Mesenchymal stem cell (in vitro differentiated cells and primary cell): ENCODE data around the gene P4HA2.

Experiments used
- DNase-seq: peaks from one replicate; pipeline ENCODE4 v3.0.0-alpha.2; 2013
- H2AFZ ChIP-seq: one replicate; pipeline ENCODE4 v1.6.1; 2013; ENCODE audit warnings: low read depth, mild to moderate bottlenecking, control low read depth, inconsistent platforms, low read length, moderate library complexity
- H2AK5ac ChIP-seq: 2 replicates; pipeline ENCODE4 v1.6.1; 2013; ENCODE audit warnings: low read length, moderate library complexity, mild to moderate bottlenecking, inconsistent platforms; ENCODE audit not compliant: severe bottlenecking
- H2BK120ac ChIP-seq: one replicate; pipeline ENCODE4 v1.6.1; 2013; ENCODE audit warnings: low read depth, mild to moderate bottlenecking, inconsistent platforms, low read length, moderate library complexity
- H2BK12ac ChIP-seq, 2 experiments: one replicate each; pipeline ENCODE4 v1.6.1; 2013; ENCODE audit warnings: inconsistent platforms in 2 of 2, low read length in 2 of 2, mild to moderate bottlenecking in 2 of 2, moderate library complexity in 2 of 2, control low read depth in 1 of 2
- H2BK15ac ChIP-seq: one replicate; pipeline ENCODE4 v1.6.1; 2013; ENCODE audit warnings: mild to moderate bottlenecking, low read depth, inconsistent platforms; ENCODE audit not compliant: poor library complexity, severe bottlenecking
- H2BK5ac ChIP-seq: 2 replicates; pipeline ENCODE4 v1.6.1; 2013; ENCODE audit warnings: low read depth, mild to moderate bottlenecking, low read length, control low read depth, inconsistent platforms; ENCODE audit not compliant: poor library complexity, severe bottlenecking
- H3K14ac ChIP-seq, 2 experiments: one replicate each; pipeline ENCODE4 v1.6.1; 2013; ENCODE audit warnings: inconsistent platforms in 2 of 2, low read length in 2 of 2, control low read depth in 1 of 2, mild to moderate bottlenecking in 1 of 2, moderate library complexity in 1 of 2
- H3K18ac ChIP-seq, 2 experiments: one replicate each; pipeline ENCODE4 v1.6.1; 2013; ENCODE audit warnings: inconsistent platforms in 2 of 2, low read length in 2 of 2, control low read depth in 1 of 2, low read depth in 1 of 2, mild to moderate bottlenecking in 1 of 2
- H3K23ac ChIP-seq, 2 experiments: one replicate each; pipeline ENCODE4 v1.6.1; 2013; ENCODE audit warnings: inconsistent platforms in 2 of 2, low read length in 2 of 2, mild to moderate bottlenecking in 2 of 2, moderate library complexity in 2 of 2, control low read depth in 1 of 2
- H3K27ac ChIP-seq: 2 replicates; pipeline ENCODE4 v1.5.1; 2013; ENCODE audit warnings: mild to moderate bottlenecking, moderate library complexity, low read length, control low read depth, inconsistent platforms; ENCODE audit not compliant: poor library complexity, severe bottlenecking
- H3K27me3 ChIP-seq, 2 experiments: 2 replicates each; pipeline versions ENCODE4 v1.6.1 to v1.7.0; 2013; ENCODE audit warnings: low read length in 2 of 2, mild to moderate bottlenecking in 2 of 2, moderate library complexity in 2 of 2, control low read depth in 1 of 2, inconsistent platforms in 1 of 2; ENCODE audit not compliant: control insufficient read depth in 1 of 2, insufficient read depth in 1 of 2
- H3K36me3 ChIP-seq, 2 experiments: 2 replicates each; pipeline versions ENCODE4 v1.6.1 to v1.7.0; 2013; ENCODE audit warnings: low read length in 2 of 2, control low read depth in 1 of 2, inconsistent platforms in 1 of 2, low read depth in 1 of 2, mild to moderate bottlenecking in 1 of 2; ENCODE audit not compliant: insufficient read depth in 2 of 2, control insufficient read depth in 1 of 2
- H3K4ac ChIP-seq, 2 experiments: one replicate each; pipeline ENCODE4 v1.6.1; 2013; ENCODE audit warnings: inconsistent platforms in 2 of 2, low read length in 2 of 2, mild to moderate bottlenecking in 2 of 2, moderate library complexity in 2 of 2, control low read depth in 1 of 2, low read depth in 1 of 2
- H3K4me1 ChIP-seq: 2 replicates; pipeline ENCODE4 v1.6.1; 2013; ENCODE audit warnings: low read depth, low read length, control low read depth; ENCODE audit not compliant: control insufficient read depth, insufficient read depth
- H3K4me2 ChIP-seq: 2 replicates; pipeline ENCODE4 v1.6.1; 2013; ENCODE audit warnings: low read length, mild to moderate bottlenecking, inconsistent platforms; ENCODE audit not compliant: poor library complexity, severe bottlenecking
- H3K4me3 ChIP-seq, 2 experiments: 2 replicates each; pipeline versions ENCODE4 v1.5.1 to v1.7.0; 2013; ENCODE audit warnings: low read length in 2 of 2, mild to moderate bottlenecking in 2 of 2, control low read depth in 1 of 2, low read depth in 1 of 2; ENCODE audit not compliant: insufficient read depth in 1 of 2
- H3K79me1 ChIP-seq: replicated peaks from 2 replicates; pipeline ENCODE4 v1.6.1; 2013; ENCODE audit warnings: mild to moderate bottlenecking, control low read depth, low read length, inconsistent platforms; ENCODE audit not compliant: poor library complexity, severe bottlenecking
- H3K9ac ChIP-seq: 2 replicates; pipeline ENCODE4 v1.7.0; 2013; ENCODE audit warnings: mild to moderate bottlenecking, low read length, moderate library complexity
- H3K9me3 ChIP-seq: 2 replicates; pipeline ENCODE4 v1.7.0; 2013; ENCODE audit warnings: mild to moderate bottlenecking, low read length; ENCODE audit not compliant: control insufficient read depth
- H4K8ac ChIP-seq: one replicate; pipeline ENCODE4 v1.6.1; 2013; ENCODE audit warnings: inconsistent platforms, mild to moderate bottlenecking, low read length, moderate library complexity
- H4K91ac ChIP-seq: one replicate; pipeline ENCODE4 v1.6.1; 2013; ENCODE audit warnings: mild to moderate bottlenecking, low read length, inconsistent platforms
- WGBS: methylation state at CpG from one replicate; pipeline ENCODE4 v1.1.7; 2013; ENCODE audit warnings: mixed read lengths; 5-methylcytosine and 5-hydroxymethylcytosine counted together

P4HA2 gene

GRCh38 chr5:132274050-132274792 lies 46.6 kb upstream of the P4HA2 start:
- H3K9ac ChIP-seq = no peak overlapping the region
- WGBS = 99% methylated on average over 13 of the region's 14 CpGs
- H3K14ac ChIP-seq = no peak overlapping the region
- no peak overlapping the region for H2BK15ac ChIP-seq
- H3K79me1 ChIP-seq = peaks cover 20% of the 10 kb centered on the region
- no peak overlapping the region for H3K18ac ChIP-seq
- H3K27ac ChIP-seq = no peak overlapping the region
- no peak overlapping the region for H2BK5ac ChIP-seq
- no peak overlapping the region for H2AFZ ChIP-seq
- no peak overlapping the region for H3K4me2 ChIP-seq
- no peak for DNase-seq
- no peak overlapping the region for H2BK120ac ChIP-seq
- no peak overlapping the region for H4K91ac ChIP-seq
- H2AK5ac ChIP-seq = no peak overlapping the region
- no peak overlapping the region for H3K4ac ChIP-seq
- H3K36me3 ChIP-seq = peaks cover 47 to 48% of the 10 kb centered on the region in 2 experiments
- H4K8ac ChIP-seq = no peak overlapping the region
- no peaks in the 10 kb centered on the region for H3K27me3 ChIP-seq
- no peak overlapping the region for H3K23ac ChIP-seq
- H3K4me3 ChIP-seq = no peak overlapping the region
- H2BK12ac ChIP-seq = no peak overlapping the region
- H3K9me3 ChIP-seq = no peaks in the 10 kb centered on the region
- H3K4me1 ChIP-seq = peaks cover 28% of the 10 kb centered on the region

- peaks cover 32% of the 10 kb centered on the region for H3K4me1 ChIP-seq
- H3K27ac ChIP-seq = no peak overlapping the region
- no CpG with 5 or more reads among the region's 2 CpGs for WGBS
- no peak overlapping the region for H3K23ac ChIP-seq
- H3K27me3 ChIP-seq = no peaks in the 10 kb centered on the region
- no peak overlapping the region for H2AK5ac ChIP-seq
- peaks cover 20% of the 10 kb centered on the region for H3K79me1 ChIP-seq
- H2BK120ac ChIP-seq = no peak overlapping the region
- no peak overlapping the region for H2BK15ac ChIP-seq
- no peak overlapping the region for H2AFZ ChIP-seq
- no peak overlapping the region for H3K18ac ChIP-seq
- peak overlapping the region; percentile 33 for H3K9ac ChIP-seq
- H3K4ac ChIP-seq = no peak overlapping the region
- no peak overlapping the region for H4K8ac ChIP-seq
- no peak overlapping the region for H3K14ac ChIP-seq
- DNase-seq = no peak
- no peak overlapping the region for H4K91ac ChIP-seq
- no peaks in the 10 kb centered on the region for H3K9me3 ChIP-seq
- H3K4me3 ChIP-seq = no peak overlapping the region
- H2BK5ac ChIP-seq = no peak overlapping the region
- H3K36me3 ChIP-seq = peaks cover 47 to 51% of the 10 kb centered on the region in 2 experiments
- no peak overlapping the region for H2BK12ac ChIP-seq
- no peak overlapping the region for H3K4me2 ChIP-seq
Measured at GRCh38 chr5:132273631-132274030, 46.0 kb upstream of the P4HA2 start.

- H3K27me3 ChIP-seq = no peaks in the 10 kb centered on the region
- WGBS = 64% methylated on average over 30 of the region's 37 CpGs
- H2AK5ac ChIP-seq = no peak overlapping the region
Measured at GRCh38 chr5:132272311-132273210, 44.9 kb upstream of the P4HA2 start.

More at GRCh38 chr5:132272311-132273210, 44.9 kb upstream of the P4HA2 start:
- H4K91ac ChIP-seq = no peak overlapping the region
- H3K4ac ChIP-seq = peak overlapping the region in 1 of 2 experiments; percentile 18
- no peak overlapping the region for H3K27ac ChIP-seq
- no peak overlapping the region for H3K4me2 ChIP-seq
- no peak overlapping the region for H3K23ac ChIP-seq
- no peak overlapping the region for H3K18ac ChIP-seq
- peaks cover 41% of the 10 kb centered on the region for H3K4me1 ChIP-seq
- no peak overlapping the region for H2BK5ac ChIP-seq
- H2BK15ac ChIP-seq = no peak overlapping the region
- H3K4me3 ChIP-seq = no peak overlapping the region
- DNase-seq = peak; percentile 68
- H3K9ac ChIP-seq = peak overlapping the region; percentile 33
- H3K36me3 ChIP-seq = peaks cover 58 to 62% of the 10 kb centered on the region in 2 experiments
- H4K8ac ChIP-seq = no peak overlapping the region
- H2BK12ac ChIP-seq = no peak overlapping the region
- no peak overlapping the region for H3K14ac ChIP-seq
- no peak overlapping the region for H2AFZ ChIP-seq
- no peaks in the 10 kb centered on the region for H3K9me3 ChIP-seq
- H2BK120ac ChIP-seq = no peak overlapping the region
- H3K79me1 ChIP-seq = peaks cover 23% of the 10 kb centered on the region
